GM19239 (cell line): ENCODE data around the gene RABGAP1L.
A peak's percentile ranks its signal among the peaks of the same experiment; 100 is the strongest.

Source experiments
- DNase-seq: peaks from one replicate; pipeline ENCODE4 v3.0.0; 2011; ENCODE audit warnings: low spot score; ENCODE audit not compliant: insufficient read length
- FAIRE-seq: peaks from 2 replicates; lab custom pipeline; 2011; peaks lifted over from hg19 to GRCh38; lab: Jason Lieb, UNC

The RABGAP1L gene

DNA sequence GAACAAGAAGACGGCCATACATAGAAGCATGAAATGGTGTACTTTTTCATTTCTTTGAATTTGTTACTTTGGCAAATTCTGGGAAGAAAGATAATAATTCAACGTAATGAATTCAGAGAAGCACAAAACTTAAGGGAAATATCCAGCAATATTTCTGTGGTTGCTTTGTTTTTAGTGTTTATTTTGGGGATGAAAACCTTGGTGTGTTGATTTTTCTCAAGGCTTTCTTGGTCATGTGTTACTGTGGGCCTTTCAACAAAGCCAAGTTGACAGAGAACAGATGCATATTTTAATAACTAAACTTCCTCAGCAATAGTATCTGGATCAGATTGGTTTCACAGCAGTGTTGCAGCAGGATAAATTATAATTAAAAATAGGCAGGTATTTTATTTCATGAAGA is 561.9 kb downstream of the RABGAP1L start:
- FAIRE-seq = no peak
- DNase-seq = no peak

DNA sequence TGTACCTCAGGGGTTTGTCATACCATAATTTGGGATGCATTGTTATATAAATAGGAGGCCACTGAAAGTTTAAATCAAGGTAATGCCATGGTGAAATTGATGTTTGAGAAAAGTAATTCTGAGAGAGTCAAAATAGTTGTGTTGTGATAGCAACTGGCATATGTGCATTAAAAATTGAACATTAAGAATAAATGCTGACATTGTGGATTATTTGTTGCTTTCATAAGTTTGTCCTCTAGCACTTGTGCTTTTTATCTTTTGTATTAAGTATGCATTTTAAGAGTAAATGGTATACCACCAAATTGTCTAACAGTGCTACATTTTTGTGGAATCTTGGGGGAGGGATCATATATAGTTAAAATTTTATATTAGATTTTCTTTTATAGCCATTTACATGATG is 564.5 kb downstream of the RABGAP1L start:
- DNase-seq (no peak), FAIRE-seq (no peak)

DNA sequence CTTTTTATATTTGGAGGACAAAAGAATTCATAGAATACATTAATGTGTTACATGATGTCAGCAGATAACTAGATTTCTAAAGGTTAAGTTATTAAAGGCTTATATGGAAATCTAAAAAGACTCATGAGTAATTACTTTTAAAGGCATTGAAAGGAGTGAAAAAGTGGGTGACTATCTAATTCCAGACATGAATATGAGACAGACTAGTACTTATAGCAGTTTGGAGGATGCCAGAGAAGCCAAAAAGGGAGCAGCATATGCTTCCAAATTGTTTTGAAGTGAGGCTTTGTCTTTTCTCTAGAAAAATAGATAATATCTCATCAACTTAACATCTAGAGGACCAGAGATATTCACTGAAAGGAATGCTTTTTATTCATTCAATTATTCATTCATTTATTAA is 564.9 kb downstream of the RABGAP1L start:
- DNase-seq (no peak), FAIRE-seq (no peak)

DNA sequence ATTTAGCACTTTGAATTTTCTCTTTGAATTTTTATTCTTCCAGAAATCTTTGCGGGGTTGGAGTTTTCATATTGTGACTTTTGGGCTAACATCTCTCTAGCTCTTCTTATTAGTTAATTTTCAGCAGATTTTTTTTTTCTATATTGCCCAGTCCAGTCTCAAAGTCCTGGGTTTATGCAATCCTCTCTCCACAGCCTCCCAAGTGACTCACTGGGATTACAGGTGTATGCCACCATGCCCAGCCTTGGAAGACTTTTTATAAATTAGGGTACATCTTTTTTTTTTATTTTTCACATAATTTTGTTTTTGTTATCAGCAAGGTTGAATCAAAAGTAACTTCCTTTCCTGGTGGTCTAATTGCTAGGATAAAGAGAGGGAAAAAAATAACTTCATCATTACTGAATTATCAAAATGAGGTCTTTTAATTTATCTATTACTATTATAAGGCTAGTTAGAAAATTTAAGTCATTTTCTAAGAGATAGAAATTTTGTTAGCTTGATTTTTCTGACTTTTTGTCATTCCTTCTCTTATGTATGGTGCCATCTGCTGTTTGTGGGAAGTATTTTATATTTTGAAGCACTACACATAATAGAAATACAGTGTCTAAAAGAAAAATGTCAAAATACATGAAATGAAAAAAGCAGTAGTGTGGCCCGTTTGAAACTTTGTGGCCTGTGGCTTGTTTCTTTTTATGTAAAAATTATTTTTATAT is 567.0 kb downstream of the RABGAP1L start:
- no peak for FAIRE-seq
- DNase-seq = no peak

DNA sequence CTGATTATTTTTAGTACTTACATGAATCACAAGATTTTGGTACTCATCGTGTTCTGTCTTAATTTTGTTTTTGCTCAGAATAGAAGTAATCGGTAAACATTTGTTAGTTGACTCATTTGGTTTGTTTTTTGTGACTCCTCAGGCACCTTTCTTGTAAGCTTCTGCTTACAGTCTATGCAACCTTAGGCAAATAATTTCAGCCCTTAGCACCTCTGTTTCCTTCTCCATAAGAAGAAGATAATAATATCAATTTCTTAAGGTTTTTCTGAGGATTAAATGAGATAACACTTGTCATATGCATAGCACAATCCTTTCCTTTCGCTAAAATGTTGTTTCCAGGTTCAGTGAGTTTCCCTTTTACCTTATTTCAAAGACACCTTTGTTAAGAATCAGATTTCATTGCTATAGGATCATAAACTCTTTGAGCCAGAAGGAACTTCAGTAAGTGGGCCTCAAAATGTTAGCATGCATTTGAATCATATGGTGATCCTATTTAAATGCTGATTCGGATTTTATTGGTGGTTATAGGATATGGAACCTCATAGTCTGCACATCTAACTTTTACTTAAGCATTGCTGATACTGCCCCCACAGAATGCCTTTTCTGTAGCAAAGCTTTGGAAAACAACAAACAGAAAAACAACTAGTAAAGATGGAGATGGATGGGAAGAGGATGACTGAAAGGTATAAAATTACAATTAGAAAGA is 567.7 kb downstream of the RABGAP1L start:
- peak; percentile 4 for FAIRE-seq
- DNase-seq = no peak

DNA sequence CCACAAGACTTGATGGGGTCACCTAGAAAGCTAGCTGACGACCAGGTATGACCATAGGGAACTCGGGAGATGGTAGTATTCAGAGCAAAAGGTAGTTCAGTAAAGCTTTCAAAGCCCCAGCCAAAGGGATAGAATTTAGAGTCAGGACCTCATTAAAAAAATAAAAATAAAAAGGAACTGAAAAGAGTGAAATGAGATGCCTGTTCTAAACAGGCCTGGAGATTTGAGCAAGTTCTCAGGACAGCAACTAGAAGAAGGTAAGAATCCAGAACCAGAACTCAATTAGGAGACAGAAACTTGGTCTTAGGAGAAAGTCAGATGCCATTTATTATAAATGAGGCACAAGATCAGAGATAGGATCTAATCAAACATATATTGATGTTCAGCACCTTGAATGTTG is 575.0 kb downstream of the RABGAP1L start:
- no peak for FAIRE-seq

DNA sequence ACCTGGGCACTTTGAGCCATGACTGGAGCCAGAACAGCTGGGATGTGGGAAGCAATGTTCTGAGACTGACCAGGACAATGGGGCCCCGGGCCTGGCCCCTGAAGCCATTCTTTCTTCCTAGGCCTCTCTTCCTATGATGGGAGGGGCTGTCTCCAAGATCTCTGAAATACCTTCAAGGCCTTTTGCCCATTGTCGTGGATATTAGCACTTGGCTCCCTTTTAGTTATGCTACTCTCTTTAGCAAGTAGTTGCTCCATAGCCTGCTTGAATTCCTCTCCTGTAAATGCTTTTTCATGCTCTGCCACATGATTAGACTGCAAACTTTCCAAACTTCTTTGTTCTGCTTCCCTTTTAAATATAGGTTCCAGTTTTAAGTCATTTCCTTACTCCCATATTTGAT is 577.5 kb downstream of the RABGAP1L start:
- FAIRE-seq = no peak
- DNase-seq = no peak

More for the DNA sequence above, 575.0 kb downstream of the RABGAP1L start:
- no peak for DNase-seq

DNA sequence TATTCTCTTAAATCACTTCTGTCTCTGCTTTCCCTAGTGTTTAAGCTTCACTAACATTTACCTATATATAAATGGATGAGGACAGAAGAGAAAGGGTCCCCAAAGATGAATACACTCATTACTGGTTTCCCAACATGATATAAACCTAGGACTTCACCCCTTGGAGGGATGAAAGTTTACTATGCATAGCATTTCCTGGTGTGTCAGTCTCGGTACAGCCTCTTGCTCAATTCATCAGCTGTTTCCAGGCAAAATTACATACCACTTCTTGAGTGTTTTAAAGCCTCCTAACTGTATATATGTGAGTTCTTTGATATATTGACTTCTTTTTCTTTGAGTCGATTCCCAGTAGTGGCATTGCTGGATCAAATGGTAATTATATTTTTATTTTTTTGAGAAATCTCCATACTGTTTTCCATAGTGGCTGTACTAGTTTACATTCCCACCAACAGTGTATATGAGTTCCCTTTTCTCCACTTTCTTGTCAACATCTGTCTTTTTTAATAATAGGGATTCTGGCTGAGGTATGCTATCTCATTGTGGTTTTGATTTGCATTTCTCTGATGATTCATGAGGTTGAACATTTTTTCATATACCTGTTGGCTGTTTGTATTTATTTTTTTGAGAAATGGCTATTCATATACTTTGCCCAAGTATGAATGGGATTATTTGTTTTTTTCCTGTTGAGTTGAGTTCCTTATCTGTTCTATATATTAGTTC is 581.1 kb downstream of the RABGAP1L start:
- no peak for FAIRE-seq
- DNase-seq = no peak

DNA sequence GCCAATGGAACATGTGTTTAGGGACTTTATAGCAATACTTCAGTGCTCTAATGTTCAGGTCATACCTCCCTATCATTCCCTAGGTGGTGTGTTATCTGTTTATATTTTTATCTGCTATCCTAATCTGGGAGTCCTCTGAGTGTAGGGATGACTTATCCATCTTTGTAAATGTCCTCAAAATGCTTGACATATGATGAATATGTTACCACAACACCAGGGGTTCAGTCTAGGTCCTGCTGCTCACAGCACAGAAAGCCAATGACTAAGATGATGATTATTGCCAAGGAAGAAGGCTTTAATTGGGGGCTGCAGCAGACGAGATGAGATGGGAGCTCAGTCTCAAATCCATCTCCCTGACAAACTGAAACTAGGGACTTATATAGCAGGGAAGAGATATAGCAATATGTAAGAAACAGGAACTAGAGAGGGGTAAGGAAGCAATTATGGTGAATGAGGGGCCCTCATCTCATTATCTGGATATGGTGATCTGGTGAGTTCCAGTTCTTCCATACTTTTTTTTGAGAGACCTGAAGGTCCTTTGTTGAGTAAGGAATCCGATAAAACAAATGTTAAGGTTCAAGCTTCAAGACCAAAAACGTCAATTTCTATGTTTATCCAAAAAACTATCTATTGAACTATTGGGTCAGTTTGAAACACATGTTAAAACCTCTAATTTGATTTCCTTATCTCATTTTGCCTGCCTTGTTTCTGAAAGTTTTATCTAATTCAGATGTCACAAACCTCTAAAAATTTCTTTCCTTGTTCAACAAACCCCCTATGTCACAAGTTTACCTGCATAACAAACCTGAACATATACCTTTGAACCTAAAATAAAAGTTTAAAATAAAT is 583.7 kb downstream of the RABGAP1L start:
- DNase-seq = no peak
- no peak for FAIRE-seq

DNA sequence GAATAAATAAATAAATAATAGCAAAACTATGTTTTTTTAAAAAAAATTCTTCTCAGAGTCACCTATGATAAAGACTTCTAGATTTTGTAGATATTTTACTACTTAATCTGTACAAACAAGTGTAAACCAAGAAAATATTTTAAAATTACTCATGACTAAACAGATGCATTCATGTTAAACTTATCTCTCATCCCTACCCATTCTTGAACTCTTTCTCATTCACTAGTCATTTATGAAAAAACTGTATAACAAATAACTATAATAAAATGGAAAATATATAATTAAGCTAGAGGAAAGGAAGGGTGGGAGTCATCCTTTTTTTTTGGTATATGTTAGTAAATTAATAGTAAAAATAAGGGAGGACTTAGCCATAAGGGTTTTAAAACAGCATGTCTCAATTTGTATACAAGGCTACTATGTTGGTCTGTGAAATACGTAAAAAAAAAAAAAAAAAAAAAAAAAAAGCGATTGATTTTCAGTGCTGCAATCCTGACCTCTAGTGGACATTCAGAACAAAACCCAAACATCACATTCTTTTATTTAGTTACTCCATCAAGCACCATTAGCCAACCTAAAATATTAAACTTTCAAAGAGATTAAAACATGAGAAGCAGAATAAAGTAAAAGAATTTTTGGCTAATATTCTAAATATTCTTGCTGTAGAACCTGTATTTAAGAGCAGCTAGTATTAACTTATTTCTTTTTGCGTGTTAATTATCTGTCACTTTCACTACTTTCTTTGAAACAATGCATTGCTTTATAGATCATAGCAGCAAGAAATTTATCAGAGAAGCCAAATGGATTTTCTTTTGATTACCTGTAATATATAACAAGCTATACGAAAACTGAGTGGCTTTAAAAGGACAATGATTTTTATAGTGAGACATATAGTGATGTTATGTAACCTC is 584.6 kb downstream of the RABGAP1L start:
- DNase-seq = no peak
- peak; percentile 45 for FAIRE-seq

DNA sequence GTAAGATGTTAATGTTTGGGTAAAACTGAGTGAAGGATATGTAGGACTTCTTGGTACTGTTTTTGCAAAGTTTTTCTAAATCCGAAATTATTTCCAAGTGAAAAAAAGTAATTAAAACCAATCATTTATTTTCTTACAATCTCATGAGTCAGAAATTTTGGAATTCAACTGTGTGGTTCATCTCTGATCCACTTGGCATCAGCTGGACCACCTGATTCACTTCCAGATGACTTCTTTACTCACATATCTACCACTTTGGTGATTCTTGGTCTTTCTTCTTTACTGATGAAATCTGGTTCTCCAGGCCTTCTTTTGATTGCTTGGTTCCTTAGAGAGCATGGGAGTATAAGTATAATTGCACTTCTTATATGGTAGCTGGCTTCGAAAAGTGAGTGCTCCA is 585.6 kb downstream of the RABGAP1L start:
- no peak for DNase-seq
- no peak for FAIRE-seq

DNA sequence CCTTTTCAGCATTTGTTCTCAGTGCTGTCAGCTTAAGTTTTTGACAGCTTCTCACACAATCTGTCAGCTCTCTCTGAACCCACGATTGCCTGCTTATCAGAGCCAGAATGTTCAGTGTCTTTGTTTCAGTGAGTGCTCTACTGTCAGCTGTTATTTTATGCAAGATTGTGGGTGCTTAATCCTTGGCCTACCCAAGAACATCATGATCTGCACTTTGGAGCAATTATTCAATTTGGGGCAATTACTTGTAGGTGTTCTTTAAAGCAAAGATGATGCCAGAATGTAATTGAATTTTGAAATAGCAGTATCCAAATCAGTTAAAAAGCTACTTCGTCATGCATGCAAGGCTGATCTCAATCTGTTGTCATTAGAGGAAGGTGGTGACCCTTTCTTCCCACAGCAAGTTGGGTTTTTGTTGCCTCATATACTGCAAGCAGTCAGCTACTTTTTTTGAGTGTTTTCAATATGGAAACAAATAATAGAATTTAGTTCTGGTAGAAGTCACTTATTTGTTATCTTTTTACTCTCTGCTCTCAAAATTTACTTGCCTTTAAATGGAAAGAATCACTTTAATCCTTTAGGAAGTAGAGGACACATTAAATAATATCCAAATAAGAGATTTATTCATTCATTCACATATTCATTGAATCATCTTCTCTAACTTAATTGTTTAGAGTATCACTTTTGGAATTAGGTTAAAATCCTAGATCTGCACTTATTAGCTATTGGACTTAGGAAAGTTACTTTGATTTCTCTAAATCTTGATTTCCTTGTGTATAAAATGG is 586.9 kb downstream of the RABGAP1L start:
- no peak for DNase-seq
- FAIRE-seq = no peak

DNA sequence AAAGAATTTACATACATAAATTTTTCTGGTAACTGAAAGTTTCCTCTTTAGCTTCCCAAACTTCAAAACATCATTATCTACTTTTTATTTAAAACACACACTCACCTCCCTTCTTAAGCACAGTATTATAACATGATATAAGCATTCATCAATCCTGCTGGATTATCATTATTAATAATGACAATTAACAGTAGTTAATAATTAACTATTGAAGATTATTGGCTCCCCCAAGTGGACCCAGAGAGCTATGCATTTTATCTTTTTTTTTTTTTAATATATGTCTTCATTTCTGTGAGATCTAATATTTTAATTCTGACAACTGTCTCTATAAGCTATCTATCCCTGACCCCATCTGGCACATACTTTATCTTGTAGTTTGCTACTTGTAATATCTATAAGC is 588.3 kb downstream of the RABGAP1L start:
- FAIRE-seq (peak; percentile 26), DNase-seq (no peak)

DNA sequence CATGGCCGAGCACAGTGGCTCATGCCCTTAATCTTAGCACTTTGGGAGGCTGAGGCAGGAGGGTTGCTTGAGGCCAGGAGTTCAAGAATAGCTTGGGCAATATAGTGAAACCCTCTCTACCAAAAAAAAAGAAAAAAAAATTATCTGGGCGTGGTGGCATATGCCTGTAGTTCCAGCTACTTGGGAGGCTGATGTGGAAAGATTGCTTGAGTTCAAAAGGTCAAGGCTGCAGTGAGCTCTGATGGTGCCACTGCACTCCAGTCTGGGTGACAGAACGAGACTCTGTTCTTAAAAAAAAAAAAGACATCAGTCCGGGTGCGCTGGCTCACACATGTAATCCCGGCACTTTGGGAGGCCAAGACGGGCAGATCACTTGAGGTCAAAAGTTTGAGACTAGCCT is 589.3 kb downstream of the RABGAP1L start:
- DNase-seq (no peak), FAIRE-seq (no peak)

DNA sequence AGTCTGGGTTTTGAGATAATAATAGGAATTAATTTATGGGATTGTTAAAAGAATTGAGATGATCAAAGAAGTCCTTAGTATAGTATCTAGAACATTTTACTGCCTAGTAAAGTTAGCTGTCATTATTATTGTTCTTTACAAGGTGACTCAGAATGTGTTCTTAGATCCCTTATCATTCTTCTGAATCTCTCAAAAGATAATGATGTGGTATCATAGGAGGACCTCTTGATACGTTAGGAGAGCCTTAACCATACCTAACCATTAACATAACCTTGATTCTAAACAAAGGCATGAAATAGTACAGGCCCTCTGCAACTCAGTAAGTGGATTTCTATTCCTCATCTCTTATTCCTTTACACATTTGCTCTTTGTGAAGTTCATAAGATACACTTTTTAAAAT is 593.8 kb downstream of the RABGAP1L start:
- DNase-seq = no peak
- no peak for FAIRE-seq

DNA sequence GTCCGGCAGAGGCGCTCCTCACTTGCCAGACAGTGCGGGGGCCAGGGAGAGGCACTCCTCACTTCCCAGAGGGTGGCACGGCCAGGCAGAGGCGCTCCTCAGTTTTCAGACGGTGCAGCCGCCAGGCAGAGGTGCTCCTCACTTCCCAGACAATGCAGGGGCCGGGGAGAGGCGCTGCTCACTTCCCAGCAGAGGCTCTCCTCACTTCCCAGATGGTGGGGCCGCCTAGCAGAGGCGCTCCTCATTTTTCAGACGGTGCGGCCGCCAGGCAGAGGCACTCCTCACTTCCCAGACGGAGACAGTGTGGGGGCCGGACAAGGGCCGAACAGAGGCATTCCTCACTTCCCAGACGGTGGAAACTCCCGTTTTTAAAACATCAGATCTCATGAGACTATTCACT is 602.0 kb downstream of the RABGAP1L start:
- no peak for DNase-seq
- FAIRE-seq = no peak

DNA sequence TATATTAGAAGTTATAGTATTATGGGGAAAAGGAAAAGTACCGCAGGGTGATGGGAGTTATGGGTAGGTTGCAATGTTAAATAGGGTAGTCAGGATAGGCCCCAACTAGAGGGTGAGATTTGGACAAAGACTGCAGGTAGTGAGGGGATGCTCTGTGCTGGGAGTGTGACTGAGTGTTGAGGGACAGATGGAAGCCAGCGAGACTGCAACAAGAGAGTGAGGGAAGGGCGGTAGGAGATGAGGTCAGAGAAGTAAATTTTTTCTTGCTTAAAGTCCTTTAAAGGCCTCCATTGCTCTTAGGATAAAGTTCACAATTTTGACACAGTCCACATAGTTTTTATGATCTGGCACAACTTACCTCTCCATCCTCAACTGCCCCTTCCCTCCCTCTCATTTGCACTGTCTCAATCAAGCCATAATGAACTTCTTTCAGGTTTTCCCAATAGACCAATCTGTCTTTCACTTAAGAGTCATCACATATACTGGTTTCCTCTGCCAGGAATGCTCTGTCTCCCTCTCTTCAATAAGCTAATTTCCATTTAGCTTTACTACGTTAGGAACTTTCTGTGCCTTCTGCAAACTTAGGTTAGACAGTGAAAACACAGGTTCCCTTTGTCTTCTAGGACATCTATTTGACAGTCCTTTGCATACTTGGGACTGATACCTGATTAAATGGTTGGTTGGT is 602.7 kb downstream of the RABGAP1L start:
- DNase-seq (no peak), FAIRE-seq (peak; percentile 4)

DNA sequence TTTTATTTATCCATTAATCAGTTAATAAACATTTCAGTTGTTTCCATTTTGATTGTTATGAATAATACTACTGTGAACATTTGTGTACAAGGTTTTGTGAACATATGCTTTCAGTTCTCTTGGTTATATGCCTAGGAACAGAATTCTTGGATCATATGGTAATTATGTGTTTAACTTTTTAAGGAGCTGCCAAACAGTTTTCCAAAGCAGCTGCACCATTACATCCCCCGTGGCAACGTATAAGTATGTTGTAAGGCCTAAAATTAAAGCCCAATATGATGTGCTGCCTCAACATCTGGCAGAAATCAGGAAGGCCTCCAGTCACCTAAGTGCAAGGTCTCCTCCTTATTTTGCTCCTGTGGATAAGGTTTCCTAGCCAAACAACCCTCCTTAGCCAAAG is 604.9 kb downstream of the RABGAP1L start:
- DNase-seq = no peak
- FAIRE-seq = no peak
